Upper lobe of right lung (tissue), 1 donor: Measurements from ENCODE around the gene FAM131A. TPM values are rescaled to one million over a fixed set of nuclear protein-coding genes. Genes with fewer than 3 reads are reported as not detected.

Experiments used
- ATAC-seq: fragments of 200-7000 bp; cut with Tn5 transposase; one replicate; pipeline ENCODE4 v1.9.1; 2020; ENCODE audit warnings: mild to moderate bottlenecking, moderate library complexity
- DNase-seq: peaks from one replicate; pipeline ENCODE4 v3.0.0-alpha.2; 2020
- H3K27ac ChIP-seq: fragments of 200-600 bp; one replicate; pipeline ENCODE4 v1.8.0; 2022
- H3K27me3 ChIP-seq: fragments of 200-600 bp; one replicate; pipeline ENCODE4 v1.8.0; 2022; ENCODE audit warnings: mild to moderate bottlenecking
- H3K36me3 ChIP-seq: fragments of 200-600 bp; one replicate; pipeline ENCODE4 v1.8.0; 2022
- H3K4me1 ChIP-seq: fragments of 200-600 bp; one replicate; pipeline ENCODE4 v1.8.0; 2022
- H3K4me3 ChIP-seq: fragments of 200-600 bp; one replicate; pipeline ENCODE4 v1.8.0; 2022; ENCODE audit warnings: mild to moderate bottlenecking
- H3K9me3 ChIP-seq: fragments of 200-600 bp; one replicate; pipeline ENCODE4 v1.8.0; 2022
- intact Hi-C: fragments of 100-400 bp; cut with DNase I; formaldehyde crosslinking; loops from one replicate; pipeline ENCODE4 v1.11.0; 2022
- total RNA-seq: library from RNA; stranded (reverse); fragmentation: NEBNext Ultra II Directional; extraction: Animal tissue kit (Norgen Biotek cat#: 25700); gene quantifications from one replicate; pipeline ENCODE4 v1.2.1, GENCODE V29; 2021
- TF ChIP-seq, protein P1 (sequence below): fragments of 200-600 bp; IDR thresholded peaks from one replicate; pipeline ENCODE4 v1.8.0; 2022; ENCODE audit warnings: antibody characterized with exemption
- donor health status: DM: no; HTN: yes; CAD: no; lungs with severe emphysema.

The FAM131A gene
- total RNA-seq, 1 donor from 2014 or later = 19.0 TPM

DNA sequence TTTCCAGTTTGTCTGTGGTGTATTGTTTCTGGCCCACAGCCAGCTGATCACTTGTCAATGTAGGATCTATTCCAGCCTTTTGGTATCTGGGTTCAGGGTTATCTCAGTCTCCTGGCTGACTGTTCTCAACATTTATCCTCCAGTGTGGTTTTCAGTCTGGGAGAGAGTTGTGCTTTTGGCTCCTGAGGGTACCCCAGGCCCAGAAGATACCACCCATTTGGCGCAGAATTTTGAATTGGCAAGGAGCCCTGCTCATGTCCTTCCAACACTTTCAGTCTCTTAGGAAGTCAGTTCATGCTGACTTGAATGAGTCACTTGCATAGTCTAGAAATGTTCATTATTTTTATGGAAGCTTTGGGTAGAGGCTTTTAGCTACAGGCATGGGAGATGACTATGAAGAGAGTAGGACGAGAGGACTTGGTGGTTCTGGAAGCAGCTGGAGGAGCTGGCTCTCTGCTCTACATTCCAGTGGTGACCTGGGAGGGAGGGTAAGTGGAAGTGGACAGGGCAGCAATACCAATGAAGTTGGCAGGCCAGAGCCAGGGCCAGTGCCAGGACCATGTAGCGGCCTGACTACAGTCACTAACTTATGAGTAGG, 31.3 kb downstream of the FAM131A start:
- DNase-seq (no peak), ATAC-seq (peak; percentile 27)
- H3K27me3 ChIP-seq = no peaks in the 10 kb centered on the region
- H3K27ac ChIP-seq = peak overlapping the region; percentile 8
- peaks cover 42% of the 10 kb centered on the region for H3K36me3 ChIP-seq
- TF ChIP-seq, protein P1, sequence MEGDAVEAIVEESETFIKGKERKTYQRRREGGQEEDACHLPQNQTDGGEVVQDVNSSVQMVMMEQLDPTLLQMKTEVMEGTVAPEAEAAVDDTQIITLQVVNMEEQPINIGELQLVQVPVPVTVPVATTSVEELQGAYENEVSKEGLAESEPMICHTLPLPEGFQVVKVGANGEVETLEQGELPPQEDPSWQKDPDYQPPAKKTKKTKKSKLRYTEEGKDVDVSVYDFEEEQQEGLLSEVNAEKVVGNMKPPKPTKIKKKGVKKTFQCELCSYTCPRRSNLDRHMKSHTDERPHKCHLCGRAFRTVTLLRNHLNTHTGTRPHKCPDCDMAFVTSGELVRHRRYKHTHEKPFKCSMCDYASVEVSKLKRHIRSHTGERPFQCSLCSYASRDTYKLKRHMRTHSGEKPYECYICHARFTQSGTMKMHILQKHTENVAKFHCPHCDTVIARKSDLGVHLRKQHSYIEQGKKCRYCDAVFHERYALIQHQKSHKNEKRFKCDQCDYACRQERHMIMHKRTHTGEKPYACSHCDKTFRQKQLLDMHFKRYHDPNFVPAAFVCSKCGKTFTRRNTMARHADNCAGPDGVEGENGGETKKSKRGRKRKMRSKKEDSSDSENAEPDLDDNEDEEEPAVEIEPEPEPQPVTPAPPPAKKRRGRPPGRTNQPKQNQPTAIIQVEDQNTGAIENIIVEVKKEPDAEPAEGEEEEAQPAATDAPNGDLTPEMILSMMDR = no peak
- intact Hi-C loops = no loop called here
- no peak overlapping the region for H3K4me3 ChIP-seq
- peaks cover 31% of the 10 kb centered on the region for H3K4me1 ChIP-seq
- no peaks in the 10 kb centered on the region for H3K9me3 ChIP-seq

DNA sequence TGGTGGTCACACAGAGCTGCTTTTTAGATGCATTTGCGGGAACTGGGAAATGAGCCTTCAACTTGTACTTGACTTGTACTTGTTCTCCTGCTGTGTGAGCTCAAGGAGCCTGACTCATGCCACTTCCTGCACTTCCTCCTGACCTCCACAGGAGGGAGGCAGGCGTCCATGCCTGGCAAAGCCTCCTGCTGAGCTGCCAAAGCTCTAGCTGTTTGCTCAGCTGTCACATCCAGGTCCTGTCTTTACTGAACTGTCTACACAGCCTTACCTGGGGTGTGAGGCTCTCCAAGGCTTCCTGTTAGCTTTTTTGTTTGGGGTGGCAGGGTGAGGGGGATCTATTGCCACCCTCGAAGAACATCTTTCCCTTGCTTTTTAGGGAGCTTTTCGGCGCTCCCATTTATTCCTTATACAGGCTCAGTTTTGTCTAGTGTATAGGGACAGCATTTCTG, 34.2 kb downstream of the FAM131A start:
- peak; percentile 98 for ATAC-seq
- peaks cover 20% of the 10 kb centered on the region for H3K4me1 ChIP-seq
- H3K36me3 ChIP-seq = peaks cover 27% of the 10 kb centered on the region
- DNase-seq = peak; percentile 85
- TF ChIP-seq, protein P1 = peak; percentile 93
- no peaks in the 10 kb centered on the region for H3K9me3 ChIP-seq
- no peak overlapping the region for H3K4me3 ChIP-seq
- intact Hi-C loops = loop anchor here (10.0 kb wide), 1 partner anchor 143 kb away; no protein-coding TSS in a partner anchor
- H3K27ac ChIP-seq = no peak overlapping the region
- no peaks in the 10 kb centered on the region for H3K27me3 ChIP-seq

DNA sequence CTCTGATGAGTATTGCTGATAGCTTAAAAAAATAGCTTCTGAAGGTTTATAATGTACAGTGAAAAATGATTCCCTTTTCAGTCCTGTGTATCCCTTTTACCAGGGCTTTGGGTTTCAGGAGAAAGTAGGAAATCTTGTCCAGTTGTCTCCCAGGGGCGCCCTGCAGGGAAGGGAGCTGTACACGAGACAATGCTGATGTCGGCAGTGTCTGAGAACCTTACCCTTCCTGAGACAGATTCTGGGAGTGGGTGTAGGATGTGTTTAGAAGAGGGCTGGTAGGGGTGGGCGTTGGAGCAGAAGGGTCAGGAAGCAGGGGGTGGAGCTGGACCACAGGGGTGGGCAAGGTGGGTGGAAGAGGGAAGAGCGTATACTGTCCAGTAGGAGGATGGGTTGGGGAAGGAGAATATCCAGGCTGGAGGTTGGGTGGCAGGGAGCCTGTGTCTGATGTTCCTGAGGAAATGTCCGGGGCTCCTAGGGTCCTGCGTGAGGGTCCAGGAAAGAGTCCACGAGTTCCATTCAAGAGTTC, 35.0 kb downstream of the FAM131A start:
- intact Hi-C loops = loop anchor here (10.0 kb wide), 1 partner anchor 142 kb away; no protein-coding TSS in a partner anchor

GRCh38 chr3:184372911-184373310, 35.5 kb downstream of the FAM131A start:
- no peak for ATAC-seq
- TF ChIP-seq, protein P1 = no peak
- Histone ChIP-seq H3K27ac (no peak overlapping the region), H3K9me3 (no peaks in the 10 kb centered on the region), H3K27me3 (peaks cover 5% of the 10 kb centered on the region), H3K4me3 (no peak overlapping the region), H3K36me3 (peaks cover 16% of the 10 kb centered on the region), H3K4me1 (peaks cover 20% of the 10 kb centered on the region)
- DNase-seq = no peak
- intact Hi-C loops = loop anchor here (10.0 kb wide), 1 partner anchor 142 kb away; no protein-coding TSS in a partner anchor

More for the DNA sequence above, 35.0 kb downstream of the FAM131A start:
- Histone ChIP-seq H3K4me1 (peaks cover 20% of the 10 kb centered on the region), H3K4me3 (no peak overlapping the region), H3K36me3 (peaks cover 21% of the 10 kb centered on the region), H3K9me3 (no peaks in the 10 kb centered on the region), H3K27me3 (peaks cover 4% of the 10 kb centered on the region), H3K27ac (no peak overlapping the region)
- TF ChIP-seq, protein P1 = no peak
- ATAC-seq (no peak), DNase-seq (no peak)

DNA sequence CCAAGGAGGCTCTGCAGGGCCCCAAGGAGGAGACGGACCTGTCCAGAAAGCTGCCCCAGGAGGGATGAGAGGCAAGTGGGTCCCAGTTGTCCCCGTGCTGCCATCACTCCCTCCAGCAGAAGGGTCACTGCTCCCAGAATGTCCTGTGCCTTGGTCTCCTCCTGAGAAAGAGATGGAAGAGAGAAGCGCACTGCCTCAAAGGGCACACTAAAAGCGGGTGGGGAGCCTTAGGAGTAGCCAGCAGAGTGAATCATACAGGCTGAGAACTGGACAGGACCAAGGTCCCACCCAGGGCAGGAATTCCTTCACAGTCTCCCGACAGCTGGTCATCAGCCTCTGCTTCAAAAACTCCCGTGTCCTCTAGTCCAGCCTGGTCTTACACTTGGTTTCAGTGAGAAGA, 36.0 kb downstream of the FAM131A start:
- H3K27me3 ChIP-seq = peaks cover 5% of the 10 kb centered on the region
- ATAC-seq (no peak), DNase-seq (peak; percentile 43)
- H3K4me1 ChIP-seq = peaks cover 18% of the 10 kb centered on the region
- TF ChIP-seq, protein P1 = no peak
- intact Hi-C loops = loop anchor here (10.0 kb wide), 1 partner anchor 141 kb away; no protein-coding TSS in a partner anchor
- H3K36me3 ChIP-seq = peaks cover 11% of the 10 kb centered on the region
- H3K27ac ChIP-seq = no peak overlapping the region
- no peaks in the 10 kb centered on the region for H3K9me3 ChIP-seq
- no peak overlapping the region for H3K4me3 ChIP-seq
